HEK293 (cell line): ENCODE results near the gene MORC1.

Experiments
- CTCF ChIA-PET: fragments of 350-600 bp; formaldehyde crosslinking; extraction: SDS; loops from one replicate; lab custom pipeline; 2021; ENCODE audit warnings: antibody characterized with exemption; lab: Yijun Ruan, JAX
- POLR2A ChIA-PET: fragments of 300-600 bp; formaldehyde crosslinking; extraction: SDS; loops from one replicate; lab custom pipeline; 2020; ENCODE audit warnings: antibody characterized with exemption, inconsistent platforms; lab: Yijun Ruan, JAX
- H3K27ac ChIP-seq: fragments of 200-500 bp; sonication (Bioruptor generic); 2 replicates; pipeline ENCODE4 v1.5.1; 2014; ENCODE audit warnings: low read depth, low read length, control low read depth, inconsistent platforms; ENCODE audit errors: extremely low read depth
- H3K36me3 ChIP-seq, 2 experiments: fragments of 200-500 bp in 1 of 2; sonication (Bioruptor generic) in 1 of 2; 1 replicate in 1 of 2; 2 replicates in 1 of 2; pipeline ENCODE4 v1.5.1; 2014 to 2017; ENCODE audit warnings: inconsistent platforms in 2 of 2, low read length in 2 of 2; ENCODE audit not compliant: control insufficient read depth in 2 of 2, insufficient read depth in 1 of 2
- H3K4me1 ChIP-seq: fragments of 200-500 bp; sonication (Bioruptor generic); 2 replicates; pipeline ENCODE4 v1.5.1; 2014; ENCODE audit warnings: mild to moderate bottlenecking, low read length, inconsistent platforms; ENCODE audit not compliant: control insufficient read depth, insufficient read depth
- H3K4me3 ChIP-seq: 2 replicates; pipeline ENCODE4 v1.5.1; 2011; ENCODE audit warnings: low read depth, mild to moderate bottlenecking, control low read depth, low read length, moderate library complexity
- H3K9me3 ChIP-seq: fragments of 200-500 bp; sonication (Bioruptor generic); 2 replicates; pipeline ENCODE4 v1.5.1; 2014; ENCODE audit warnings: low read depth, low read length, inconsistent platforms; ENCODE audit not compliant: control insufficient read depth, insufficient read depth
- GLI2 ChIP-seq: fragments of 450-650 bp; formaldehyde crosslinking; IDR thresholded peaks from 2 replicates; pipeline ENCODE4; 2017; ENCODE audit warnings: missing biosample characterization, missing genetic modification characterization, low read depth, borderline replicate concordance
- GLI4 ChIP-seq: fragments of 450-650 bp; formaldehyde crosslinking; IDR thresholded peaks from 2 replicates; pipeline ENCODE4 v1.5.1; 2016; ENCODE audit warnings: missing biosample characterization, missing genetic modification characterization
- GLIS1 ChIP-seq: fragments of 450-650 bp; formaldehyde crosslinking; IDR thresholded peaks from 2 replicates; pipeline ENCODE4 v1.5.1; 2016; ENCODE audit warnings: missing biosample characterization, missing genetic modification characterization
- GLIS2 ChIP-seq: fragments of 450-650 bp; formaldehyde crosslinking; IDR thresholded peaks from 2 replicates; pipeline ENCODE4 v1.5.1; 2016; ENCODE audit warnings: missing biosample characterization, missing genetic modification characterization
- MZF1 ChIP-seq: fragments of 450-650 bp; formaldehyde crosslinking; IDR thresholded peaks from 2 replicates; pipeline ENCODE4 v1.5.1; 2017; ENCODE audit warnings: missing biosample characterization, missing genetic modification characterization, borderline replicate concordance
- PRDM1 ChIP-seq: fragments of 450-650 bp; formaldehyde crosslinking; IDR thresholded peaks from 2 replicates; pipeline ENCODE4; 2016; ENCODE audit warnings: missing biosample characterization, missing genetic modification characterization
- ZFP41 ChIP-seq: fragments of 450-650 bp; formaldehyde crosslinking; IDR thresholded peaks from 2 replicates; pipeline ENCODE4 v1.5.1; 2016; ENCODE audit warnings: missing biosample characterization, missing genetic modification characterization, borderline replicate concordance
- ZNF114 ChIP-seq: fragments of 450-650 bp; formaldehyde crosslinking; IDR thresholded peaks from 2 replicates; pipeline ENCODE4 v1.5.0; 2017; ENCODE audit warnings: missing biosample characterization, missing genetic modification characterization
- ZNF132 ChIP-seq: fragments of 450-650 bp; formaldehyde crosslinking; IDR thresholded peaks from 2 replicates; pipeline ENCODE4 v1.5.1; 2017; ENCODE audit warnings: missing biosample characterization, missing genetic modification characterization, borderline replicate concordance
- ZNF214 ChIP-seq: fragments of 450-650 bp; formaldehyde crosslinking; IDR thresholded peaks from 2 replicates; pipeline ENCODE4 v1.5.1; 2017; ENCODE audit warnings: missing biosample characterization, mild to moderate bottlenecking, missing genetic modification characterization, borderline replicate concordance
- ZNF23 ChIP-seq: fragments of 450-650 bp; formaldehyde crosslinking; IDR thresholded peaks from 2 replicates; pipeline ENCODE4 v1.5.1; 2016; ENCODE audit warnings: missing biosample characterization, missing genetic modification characterization, borderline replicate concordance
- ZNF394 ChIP-seq: fragments of 450-650 bp; formaldehyde crosslinking; IDR thresholded peaks from 2 replicates; pipeline ENCODE4 v1.5.1; 2016; ENCODE audit warnings: missing biosample characterization, missing genetic modification characterization, mild to moderate bottlenecking, moderate library complexity, borderline replicate concordance
- ZNF426 ChIP-seq: fragments of 450-650 bp; formaldehyde crosslinking; IDR thresholded peaks from 2 replicates; pipeline ENCODE4 v1.5.1; 2017; ENCODE audit warnings: missing biosample characterization, missing genetic modification characterization, mild to moderate bottlenecking, inconsistent platforms, moderate library complexity
- ZNF600 ChIP-seq: fragments of 450-650 bp; formaldehyde crosslinking; IDR thresholded peaks from 2 replicates; pipeline ENCODE4 v1.5.1; 2016; ENCODE audit warnings: missing biosample characterization, missing genetic modification characterization
- ZNF610 ChIP-seq: fragments of 450-650 bp; formaldehyde crosslinking; IDR thresholded peaks from 2 replicates; pipeline ENCODE4 v1.5.1; 2016; ENCODE audit warnings: missing biosample characterization, missing genetic modification characterization, borderline replicate concordance
- ZNF670 ChIP-seq: fragments of 450-650 bp; formaldehyde crosslinking; IDR thresholded peaks from 2 replicates; pipeline ENCODE4 v1.5.1; 2016; ENCODE audit warnings: missing biosample characterization, missing genetic modification characterization, low read depth
- ZNF785 ChIP-seq: fragments of 450-650 bp; formaldehyde crosslinking; IDR thresholded peaks from 2 replicates; pipeline ENCODE4 v1.5.1; 2016; ENCODE audit warnings: missing biosample characterization, missing genetic modification characterization
- ZNF830 ChIP-seq: fragments of 450-650 bp; IDR thresholded peaks from 2 replicates; pipeline ENCODE4 v1.5.0; 2018; ENCODE audit warnings: missing biosample characterization, missing genetic modification characterization, low read depth, mild to moderate bottlenecking, moderate library complexity
- ZNF843 ChIP-seq: fragments of 450-650 bp; formaldehyde crosslinking; IDR thresholded peaks from 2 replicates; pipeline ENCODE4 v1.5.1; 2016; ENCODE audit warnings: missing biosample characterization, missing genetic modification characterization
- ZSCAN16 ChIP-seq: fragments of 450-650 bp; formaldehyde crosslinking; IDR thresholded peaks from 2 replicates; pipeline ENCODE4 v1.5.1; 2016; ENCODE audit warnings: missing biosample characterization, missing genetic modification characterization
- TF ChIP-seq, protein P1 (sequence below): fragments of 450-650 bp; formaldehyde crosslinking; IDR thresholded peaks from 2 replicates; pipeline ENCODE4 v1.5.1; 2016; ENCODE audit warnings: missing biosample characterization, missing genetic modification characterization
- TF ChIP-seq, protein P2 (sequence below): fragments of 450-650 bp; formaldehyde crosslinking; IDR thresholded peaks from 2 replicates; pipeline ENCODE4 v1.5.1; 2016; ENCODE audit warnings: missing biosample characterization, missing genetic modification characterization
- TF ChIP-seq, protein P3 (sequence below): fragments of 450-650 bp; formaldehyde crosslinking; IDR thresholded peaks from 2 replicates; pipeline ENCODE4 v1.5.1; 2016; ENCODE audit warnings: missing biosample characterization, missing genetic modification characterization, borderline replicate concordance
- TF ChIP-seq, protein P4 (sequence below): sonication (generic); formaldehyde crosslinking; IDR thresholded peaks from 2 replicates; pipeline ENCODE4 v1.8.1; 2022; ENCODE audit warnings: mild to moderate bottlenecking, moderate library complexity, missing genetic modification reagents

The MORC1 gene

DNA sequence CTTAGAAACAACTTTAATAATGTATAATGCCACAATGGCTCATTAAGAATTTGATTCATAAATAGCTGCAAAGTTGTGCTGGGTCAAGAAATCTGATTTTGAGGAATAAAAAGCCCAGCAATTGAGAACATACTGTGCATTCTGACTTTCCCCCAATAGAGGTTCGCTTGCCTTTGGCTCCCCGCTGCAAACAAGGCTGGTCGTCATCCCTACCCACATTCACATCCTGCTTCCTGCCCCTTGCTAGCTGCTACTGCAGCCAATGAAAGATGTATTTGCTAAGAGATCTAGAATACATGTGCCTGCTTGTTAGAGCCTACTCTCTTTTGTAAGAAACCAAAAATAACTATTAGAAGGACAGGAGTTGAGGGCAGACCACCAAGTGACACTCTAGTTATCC is 112.5 kb downstream of the MORC1 start:
- Histone ChIP-seq H3K27ac (no peak overlapping the region), H3K9me3 (no peaks in the 10 kb centered on the region), H3K4me1 (no peaks in the 10 kb centered on the region), H3K4me3 (no peak overlapping the region)
- POLR2A ChIA-PET = no interaction called here
- no peak for TF ChIP-seq ZFP41 (tag by site-specific recombination)
- TF ChIP-seq, protein P1, sequence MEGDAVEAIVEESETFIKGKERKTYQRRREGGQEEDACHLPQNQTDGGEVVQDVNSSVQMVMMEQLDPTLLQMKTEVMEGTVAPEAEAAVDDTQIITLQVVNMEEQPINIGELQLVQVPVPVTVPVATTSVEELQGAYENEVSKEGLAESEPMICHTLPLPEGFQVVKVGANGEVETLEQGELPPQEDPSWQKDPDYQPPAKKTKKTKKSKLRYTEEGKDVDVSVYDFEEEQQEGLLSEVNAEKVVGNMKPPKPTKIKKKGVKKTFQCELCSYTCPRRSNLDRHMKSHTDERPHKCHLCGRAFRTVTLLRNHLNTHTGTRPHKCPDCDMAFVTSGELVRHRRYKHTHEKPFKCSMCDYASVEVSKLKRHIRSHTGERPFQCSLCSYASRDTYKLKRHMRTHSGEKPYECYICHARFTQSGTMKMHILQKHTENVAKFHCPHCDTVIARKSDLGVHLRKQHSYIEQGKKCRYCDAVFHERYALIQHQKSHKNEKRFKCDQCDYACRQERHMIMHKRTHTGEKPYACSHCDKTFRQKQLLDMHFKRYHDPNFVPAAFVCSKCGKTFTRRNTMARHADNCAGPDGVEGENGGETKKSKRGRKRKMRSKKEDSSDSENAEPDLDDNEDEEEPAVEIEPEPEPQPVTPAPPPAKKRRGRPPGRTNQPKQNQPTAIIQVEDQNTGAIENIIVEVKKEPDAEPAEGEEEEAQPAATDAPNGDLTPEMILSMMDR = no peak
- no peak for TF ChIP-seq ZNF830 (tag by site-specific recombination)
- TF ChIP-seq GLI2 (tag by site-specific recombination) = no peak
- no peak for TF ChIP-seq GLI4 (tag by site-specific recombination)
- TF ChIP-seq ZSCAN16 (tag by site-specific recombination) = no peak
- TF ChIP-seq PRDM1 (tag by site-specific recombination) = no peak
- TF ChIP-seq, protein P2, sequence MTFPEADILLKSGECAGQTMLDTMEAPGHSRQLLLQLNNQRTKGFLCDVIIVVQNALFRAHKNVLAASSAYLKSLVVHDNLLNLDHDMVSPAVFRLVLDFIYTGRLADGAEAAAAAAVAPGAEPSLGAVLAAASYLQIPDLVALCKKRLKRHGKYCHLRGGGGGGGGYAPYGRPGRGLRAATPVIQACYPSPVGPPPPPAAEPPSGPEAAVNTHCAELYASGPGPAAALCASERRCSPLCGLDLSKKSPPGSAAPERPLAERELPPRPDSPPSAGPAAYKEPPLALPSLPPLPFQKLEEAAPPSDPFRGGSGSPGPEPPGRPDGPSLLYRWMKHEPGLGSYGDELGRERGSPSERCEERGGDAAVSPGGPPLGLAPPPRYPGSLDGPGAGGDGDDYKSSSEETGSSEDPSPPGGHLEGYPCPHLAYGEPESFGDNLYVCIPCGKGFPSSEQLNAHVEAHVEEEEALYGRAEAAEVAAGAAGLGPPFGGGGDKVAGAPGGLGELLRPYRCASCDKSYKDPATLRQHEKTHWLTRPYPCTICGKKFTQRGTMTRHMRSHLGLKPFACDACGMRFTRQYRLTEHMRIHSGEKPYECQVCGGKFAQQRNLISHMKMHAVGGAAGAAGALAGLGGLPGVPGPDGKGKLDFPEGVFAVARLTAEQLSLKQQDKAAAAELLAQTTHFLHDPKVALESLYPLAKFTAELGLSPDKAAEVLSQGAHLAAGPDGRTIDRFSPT (tag by site-specific recombination) = no peak
- TF ChIP-seq ZNF785 (tag by site-specific recombination) = no peak
- TF ChIP-seq ZNF670 = no peak
- no peak for TF ChIP-seq ZNF843 (tag by site-specific recombination)
- TF ChIP-seq ZNF610 (tag by site-specific recombination) = no peak
- TF ChIP-seq ZNF394 (tag by site-specific recombination) = no peak
- no peak for TF ChIP-seq MZF1 (tag by site-specific recombination)
- TF ChIP-seq ZNF214 (tag by site-specific recombination) = no peak
- TF ChIP-seq, protein P3, sequence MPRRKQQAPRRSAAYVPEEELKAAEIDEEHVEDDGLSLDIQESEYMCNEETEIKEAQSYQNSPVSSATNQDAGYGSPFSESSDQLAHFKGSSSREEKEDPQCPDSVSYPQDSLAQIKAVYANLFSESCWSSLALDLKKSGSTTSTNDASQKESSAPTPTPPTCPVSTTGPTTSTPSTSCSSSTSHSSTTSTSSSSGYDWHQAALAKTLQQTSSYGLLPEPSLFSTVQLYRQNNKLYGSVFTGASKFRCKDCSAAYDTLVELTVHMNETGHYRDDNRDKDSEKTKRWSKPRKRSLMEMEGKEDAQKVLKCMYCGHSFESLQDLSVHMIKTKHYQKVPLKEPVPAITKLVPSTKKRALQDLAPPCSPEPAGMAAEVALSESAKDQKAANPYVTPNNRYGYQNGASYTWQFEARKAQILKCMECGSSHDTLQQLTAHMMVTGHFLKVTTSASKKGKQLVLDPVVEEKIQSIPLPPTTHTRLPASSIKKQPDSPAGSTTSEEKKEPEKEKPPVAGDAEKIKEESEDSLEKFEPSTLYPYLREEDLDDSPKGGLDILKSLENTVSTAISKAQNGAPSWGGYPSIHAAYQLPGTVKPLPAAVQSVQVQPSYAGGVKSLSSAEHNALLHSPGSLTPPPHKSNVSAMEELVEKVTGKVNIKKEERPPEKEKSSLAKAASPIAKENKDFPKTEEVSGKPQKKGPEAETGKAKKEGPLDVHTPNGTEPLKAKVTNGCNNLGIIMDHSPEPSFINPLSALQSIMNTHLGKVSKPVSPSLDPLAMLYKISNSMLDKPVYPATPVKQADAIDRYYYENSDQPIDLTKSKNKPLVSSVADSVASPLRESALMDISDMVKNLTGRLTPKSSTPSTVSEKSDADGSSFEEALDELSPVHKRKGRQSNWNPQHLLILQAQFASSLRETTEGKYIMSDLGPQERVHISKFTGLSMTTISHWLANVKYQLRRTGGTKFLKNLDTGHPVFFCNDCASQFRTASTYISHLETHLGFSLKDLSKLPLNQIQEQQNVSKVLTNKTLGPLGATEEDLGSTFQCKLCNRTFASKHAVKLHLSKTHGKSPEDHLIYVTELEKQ (tag by site-specific recombination) = no peak
- TF ChIP-seq, all 188 proteins: peak for 0
- CTCF ChIA-PET = no interaction called here
- no peaks in the 10 kb centered on the region for H3K36me3 ChIP-seq

DNA sequence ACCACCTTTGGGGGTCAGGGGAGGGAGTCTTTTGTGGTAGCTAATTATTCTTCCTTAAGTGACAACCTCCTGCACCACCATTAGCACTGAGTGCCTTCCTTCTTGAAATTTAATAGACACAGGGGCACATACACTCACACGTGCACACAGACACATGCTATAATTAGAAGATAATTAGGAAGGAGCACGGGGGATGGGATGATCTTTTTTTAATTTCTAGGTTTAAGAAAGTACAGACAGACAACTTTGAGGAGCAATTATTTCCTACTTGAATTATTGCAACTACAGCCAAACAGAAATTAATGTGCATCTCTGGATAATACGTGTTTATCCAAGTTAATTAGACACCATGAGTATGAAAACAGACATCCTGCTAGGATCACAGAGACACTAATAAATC is 119.5 kb downstream of the MORC1 start:
- ChIA-PET CTCF (interaction anchor here (1.0 to 1.5 kb wide), 2 partner anchors 26 to 84 kb away, joined by 3 read pairs; no protein-coding TSS in a partner anchor), POLR2A (no interaction called here)
- Histone ChIP-seq H3K36me3 (no peaks in the 10 kb centered on the region), H3K9me3 (no peaks in the 10 kb centered on the region), H3K4me3 (no peak overlapping the region), H3K27ac (no peak overlapping the region), H3K4me1 (no peaks in the 10 kb centered on the region)
- TF ChIP-seq ZNF426 (tag by site-specific recombination) (no peak), GLIS1 (tag by site-specific recombination) (no peak), ZNF114 (no peak), ZNF600 (no peak), ZNF132 (tag by site-specific recombination) (no peak), PRDM1 (tag by site-specific recombination) (no peak), ZNF23 (tag by site-specific recombination) (no peak), GLIS2 (no peak)
- TF ChIP-seq, protein P4, sequence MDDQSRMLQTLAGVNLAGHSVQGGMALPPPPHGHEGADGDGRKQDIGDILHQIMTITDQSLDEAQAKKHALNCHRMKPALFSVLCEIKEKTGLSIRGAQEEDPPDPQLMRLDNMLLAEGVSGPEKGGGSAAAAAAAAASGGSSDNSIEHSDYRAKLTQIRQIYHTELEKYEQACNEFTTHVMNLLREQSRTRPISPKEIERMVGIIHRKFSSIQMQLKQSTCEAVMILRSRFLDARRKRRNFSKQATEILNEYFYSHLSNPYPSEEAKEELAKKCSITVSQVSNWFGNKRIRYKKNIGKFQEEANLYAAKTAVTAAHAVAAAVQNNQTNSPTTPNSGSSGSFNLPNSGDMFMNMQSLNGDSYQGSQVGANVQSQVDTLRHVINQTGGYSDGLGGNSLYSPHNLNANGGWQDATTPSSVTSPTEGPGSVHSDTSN (CRISPR knock-in tag) = no peak
